ENCODE data around the gene SAMD4B. TPM values are rescaled to one million over a fixed set of nuclear protein-coding genes. Genes with fewer than 3 reads are reported as not detected.

Gene SAMD4B
- total RNA-seq (2014; rRNA removed; shearing (Covaris generic)) = 48.5 and 49.7 TPM in 2 replicates

GRCh38 chr19:39341719-39342604, at the start of gene SAMD4B:
TSS of gene SAMD4B (plus strand) at chr19:39342421. CDS start at chr19:39356894, 14,473 bp downstream.
- H3K9me3 ChIP-seq (replicated peaks) = no peaks in the 10 kb centered on the region
- H3K27me3 ChIP-seq (replicated peaks) = no peaks in the 10 kb centered on the region
- peaks cover 13% of the 10 kb centered on the region for H3K36me3 ChIP-seq
- DNase-seq (ENCODE audit: low read depth in 1 of 2, low spot score in 2 of 2) = peak; percentile 95 to 99
- peak within 1 kb of the TSS; percentile 55 for H3K27ac ChIP-seq
- H3K4me3 ChIP-seq = peak within 1 kb of the TSS; percentile 58
- peaks cover 17% of the 10 kb centered on the region for H3K4me1 ChIP-seq (replicated peaks)

GRCh38 chr19:39293394-39293793, 48.8 kb upstream of the SAMD4B start:
- H3K4me3 ChIP-seq = no peak overlapping the region
- no peaks in the 10 kb centered on the region for H3K9me3 ChIP-seq (replicated peaks)
- no peak overlapping the region for H3K27ac ChIP-seq
- H3K27me3 ChIP-seq (replicated peaks) = peaks cover 18% of the 10 kb centered on the region
- H3K4me1 ChIP-seq (replicated peaks) = no peaks in the 10 kb centered on the region
- DNase-seq (ENCODE audit: low read depth in 1 of 2, low spot score in 2 of 2) = no peak
- no peaks in the 10 kb centered on the region for H3K36me3 ChIP-seq

- H3K4me1 ChIP-seq (replicated peaks) = no peaks in the 10 kb centered on the region
- DNase-seq (ENCODE audit: low read depth in 1 of 2, low spot score in 2 of 2) = no peak
These were observed 46.1 kb upstream of the SAMD4B start, which contains the start of gene IFNL1 for GRCh38 chr19:39296055-39296645. TSS of gene IFNL1 (plus strand) at chr19:39296407. CDS start at chr19:39296422, 15 bp downstream.

GRCh38 chr19:39296906-39297305, 45.3 kb upstream of the SAMD4B start:
- Histone ChIP-seq H3K36me3 (no peaks in the 10 kb centered on the region), H3K27me3 (replicated peaks) (peaks cover 31% of the 10 kb centered on the region)

More at GRCh38 chr19:39296055-39296645, 46.1 kb upstream of the SAMD4B start, which contains the start of gene IFNL1:
- H3K9me3 ChIP-seq (replicated peaks) = no peaks in the 10 kb centered on the region
- no peaks in the 10 kb centered on the region for H3K36me3 ChIP-seq
- no peak within 1 kb of the TSS for H3K4me3 ChIP-seq
- no peak within 1 kb of the TSS for H3K27ac ChIP-seq
- H3K27me3 ChIP-seq (replicated peaks) = peaks cover 24% of the 10 kb centered on the region

GRCh38 chr19:39297931-39298634, 44.1 kb upstream of the SAMD4B start:
- no peaks in the 10 kb centered on the region for H3K9me3 ChIP-seq (replicated peaks)
- H3K36me3 ChIP-seq = no peaks in the 10 kb centered on the region
- no peaks in the 10 kb centered on the region for H3K4me1 ChIP-seq (replicated peaks)
- DNase-seq (ENCODE audit: low read depth in 1 of 2, low spot score in 2 of 2) = no peak
- H3K4me3 ChIP-seq = no peak overlapping the region
- H3K27ac ChIP-seq = no peak overlapping the region
- H3K27me3 ChIP-seq (replicated peaks) = peaks cover 34% of the 10 kb centered on the region

More at GRCh38 chr19:39296906-39297305, 45.3 kb upstream of the SAMD4B start:
- Histone ChIP-seq H3K4me1 (replicated peaks) (no peaks in the 10 kb centered on the region), H3K27ac (no peak overlapping the region), H3K9me3 (replicated peaks) (no peaks in the 10 kb centered on the region), H3K4me3 (no peak overlapping the region)
- DNase-seq (ENCODE audit: low read depth in 1 of 2, low spot score in 2 of 2) = no peak

- Histone ChIP-seq H3K9me3 (replicated peaks) (no peaks in the 10 kb centered on the region), H3K36me3 (no peaks in the 10 kb centered on the region), H3K4me3 (no peak overlapping the region), H3K27ac (no peak overlapping the region), H3K4me1 (replicated peaks) (no peaks in the 10 kb centered on the region), H3K27me3 (replicated peaks) (peaks cover 31% of the 10 kb centered on the region)
- no peak for DNase-seq (ENCODE audit: low read depth in 1 of 2, low spot score in 2 of 2)
These were observed 42.8 kb upstream of the SAMD4B start for GRCh38 chr19:39299404-39299803.

GRCh38 chr19:39299832-39300231, 42.4 kb upstream of the SAMD4B start:
- Histone ChIP-seq H3K27me3 (replicated peaks) (peaks cover 33% of the 10 kb centered on the region), H3K27ac (no peak overlapping the region), H3K4me3 (no peak overlapping the region), H3K4me1 (replicated peaks) (no peaks in the 10 kb centered on the region), H3K9me3 (replicated peaks) (no peaks in the 10 kb centered on the region), H3K36me3 (no peaks in the 10 kb centered on the region)
- no peak for DNase-seq (ENCODE audit: low read depth in 1 of 2, low spot score in 2 of 2)

- H3K36me3 ChIP-seq = no peaks in the 10 kb centered on the region
- no peaks in the 10 kb centered on the region for H3K9me3 ChIP-seq (replicated peaks)
- H3K4me1 ChIP-seq (replicated peaks) = no peaks in the 10 kb centered on the region
- no peak overlapping the region for H3K4me3 ChIP-seq
- H3K27ac ChIP-seq = no peak overlapping the region
- peaks cover 44% of the 10 kb centered on the region for H3K27me3 ChIP-seq (replicated peaks)
- no peak for DNase-seq (ENCODE audit: low read depth in 1 of 2, low spot score in 2 of 2)
These were observed 41.2 kb upstream of the SAMD4B start for GRCh38 chr19:39301021-39301420.

- Histone ChIP-seq H3K36me3 (no peaks in the 10 kb centered on the region), H3K27me3 (replicated peaks) (peaks cover 46% of the 10 kb centered on the region)
- no peak for DNase-seq (ENCODE audit: low read depth in 1 of 2, low spot score in 2 of 2)
These were observed 40.7 kb upstream of the SAMD4B start for GRCh38 chr19:39301562-39301961.

GRCh38 chr19:39303373-39304184, 38.6 kb upstream of the SAMD4B start:
- Histone ChIP-seq H3K27me3 (replicated peaks) (peaks cover 61% of the 10 kb centered on the region), H3K36me3 (no peaks in the 10 kb centered on the region), H3K27ac (no peak overlapping the region), H3K4me1 (replicated peaks) (peaks cover 6% of the 10 kb centered on the region), H3K4me3 (no peak overlapping the region), H3K9me3 (replicated peaks) (no peaks in the 10 kb centered on the region)
- DNase-seq (ENCODE audit: low read depth in 1 of 2, low spot score in 2 of 2) = no peak

More at GRCh38 chr19:39301562-39301961, 40.7 kb upstream of the SAMD4B start:
- H3K4me1 ChIP-seq (replicated peaks) = no peaks in the 10 kb centered on the region
- no peak overlapping the region for H3K4me3 ChIP-seq
- H3K9me3 ChIP-seq (replicated peaks) = no peaks in the 10 kb centered on the region
- H3K27ac ChIP-seq = no peak overlapping the region

- no peak for DNase-seq (ENCODE audit: low read depth in 1 of 2, low spot score in 2 of 2)
- peaks cover 66% of the 10 kb centered on the region for H3K27me3 ChIP-seq (replicated peaks)
- H3K4me3 ChIP-seq = no peak overlapping the region
- H3K27ac ChIP-seq = no peak overlapping the region
- H3K9me3 ChIP-seq (replicated peaks) = no peaks in the 10 kb centered on the region
- peaks cover 6% of the 10 kb centered on the region for H3K4me1 ChIP-seq (replicated peaks)
- H3K36me3 ChIP-seq = no peaks in the 10 kb centered on the region
These were observed 38.1 kb upstream of the SAMD4B start for GRCh38 chr19:39304185-39304513.

- no peaks in the 10 kb centered on the region for H3K36me3 ChIP-seq
- no peak overlapping the region for H3K27ac ChIP-seq
- H3K9me3 ChIP-seq (replicated peaks) = no peaks in the 10 kb centered on the region
- no peak for DNase-seq (ENCODE audit: low read depth in 1 of 2, low spot score in 2 of 2)
- peaks cover 6% of the 10 kb centered on the region for H3K4me1 ChIP-seq (replicated peaks)
- H3K4me3 ChIP-seq = no peak overlapping the region
- peaks cover 66% of the 10 kb centered on the region for H3K27me3 ChIP-seq (replicated peaks)
These were observed 37.3 kb upstream of the SAMD4B start for GRCh38 chr19:39304701-39305571.
